Panc1 (cell line): ENCODE measurements around the gene MSANTD1.

Experiments used
- CTCF ChIP-seq: fragments of 450-650 bp; IDR thresholded peaks from 2 replicates; pipeline ENCODE4 v1.5.1; 2017; ENCODE audit warnings: mild to moderate bottlenecking
- POLR2AphosphoS5 ChIP-seq: IDR thresholded peaks from 2 replicates; pipeline ENCODE4 v1.6.1; 2012; ENCODE audit warnings: mild to moderate bottlenecking, low read depth, low read length, moderate library complexity
- REST ChIP-seq, 2 experiments: IDR thresholded peaks; 2 replicates each; pipeline ENCODE4 v1.6.1; 2011 to 2012; ENCODE audit warnings: low read depth in 2 of 2, control low read depth in 1 of 2, low read length in 1 of 2, mild to moderate bottlenecking in 1 of 2, moderate library complexity in 1 of 2; ENCODE audit not compliant: insufficient read depth in 1 of 2

GRCh38 chr4:3233391-3234071 is 15.4 kb upstream of the MSANTD1 start:
- TF ChIP-seq POLR2AphosphoS5 (no peak), CTCF (no peak), REST (IDR thresholded peaks at IDR 0.05; ENCODE audit: insufficient read depth in 1 of 2, low read depth in 2 of 2, low read length in 1 of 2) (no peak)
